ENCODE measurements around the gene TRAPPC5. TPM values are rescaled to one million over a fixed set of nuclear protein-coding genes. Genes with fewer than 3 reads are reported as not detected.
A peak's percentile ranks its signal among the peaks of the same experiment; 100 is the strongest.

The TRAPPC5 gene
- total RNA-seq, 1 donor from 2014 or later: 77.0 TPM

- intact Hi-C loops (cut with DNase I): no loop called here
- no peak for DNase-seq (ENCODE audit: low spot score)
Measured at GRCh38 chr19:7644550-7644877, 36.1 kb upstream of the TRAPPC5 start.

GRCh38 chr19:7645163-7645562 lies 35.5 kb upstream of the TRAPPC5 start:
- intact Hi-C loops (cut with DNase I): no loop called here
- no peak for DNase-seq (ENCODE audit: low spot score)

- DNase-seq (ENCODE audit: low spot score): no peak
- intact Hi-C loops (cut with DNase I): no loop called here
Measured at GRCh38 chr19:7645656-7646425, 34.8 kb upstream of the TRAPPC5 start.

GRCh38 chr19:7646426-7646700 lies 34.3 kb upstream of the TRAPPC5 start:
- DNase-seq (ENCODE audit: low spot score): no peak

GRCh38 chr19:7647156-7647555 lies 33.5 kb upstream of the TRAPPC5 start:
- no peak for DNase-seq (ENCODE audit: low spot score)
- intact Hi-C loops (cut with DNase I): no loop called here

More at GRCh38 chr19:7646426-7646700, 34.3 kb upstream of the TRAPPC5 start:
- intact Hi-C loops (cut with DNase I): no loop called here

- intact Hi-C loops (cut with DNase I): no loop called here
- no peak for DNase-seq (ENCODE audit: low spot score)
Measured at GRCh38 chr19:7648265-7649014, 32.2 kb upstream of the TRAPPC5 start.

- intact Hi-C loops (cut with DNase I): loop anchor here (5.0 kb wide), 1 partner anchor 147 kb away; no protein-coding TSS in a partner anchor
- no peak for DNase-seq (ENCODE audit: low spot score)
Measured at GRCh38 chr19:7650148-7650547, 30.5 kb upstream of the TRAPPC5 start.

GRCh38 chr19:7652061-7652641 lies 28.5 kb upstream of the TRAPPC5 start:
- intact Hi-C loops (cut with DNase I): loop anchor here (2.0 to 5.0 kb wide), 2 partner anchors 29 to 145 kb away; partner anchors contain the start of gene TRAPPC5
- DNase-seq (ENCODE audit: low spot score): peak; percentile 95

- no peak for DNase-seq (ENCODE audit: low spot score)
- intact Hi-C loops (cut with DNase I): loop anchor here (5.0 kb wide), 1 partner anchor 143 kb away; no protein-coding TSS in a partner anchor
Measured at GRCh38 chr19:7654401-7654800, 26.2 kb upstream of the TRAPPC5 start.

- intact Hi-C loops (cut with DNase I): no loop called here
- DNase-seq (ENCODE audit: low spot score): no peak
Measured at GRCh38 chr19:7655581-7655980, 25.1 kb upstream of the TRAPPC5 start.

- intact Hi-C loops (cut with DNase I): no loop called here
Measured at GRCh38 chr19:7657131-7657751, 23.4 kb upstream of the TRAPPC5 start.

GRCh38 chr19:7658219-7658686 lies 22.4 kb upstream of the TRAPPC5 start:
- intact Hi-C loops (cut with DNase I): no loop called here
- DNase-seq (ENCODE audit: low spot score): no peak

More at GRCh38 chr19:7657131-7657751, 23.4 kb upstream of the TRAPPC5 start:
- no peak for DNase-seq (ENCODE audit: low spot score)

- no peak for DNase-seq (ENCODE audit: low spot score)
- intact Hi-C loops (cut with DNase I): no loop called here
Measured at GRCh38 chr19:7661744-7662538, 18.7 kb upstream of the TRAPPC5 start.

GRCh38 chr19:7662657-7663056 lies 18.0 kb upstream of the TRAPPC5 start:
- DNase-seq (ENCODE audit: low spot score): no peak
- intact Hi-C loops (cut with DNase I): no loop called here

- intact Hi-C loops (cut with DNase I): no loop called here
- DNase-seq (ENCODE audit: low spot score): no peak
Measured at GRCh38 chr19:7663706-7664105, 16.9 kb upstream of the TRAPPC5 start.

GRCh38 chr19:7665076-7665475 lies 15.6 kb upstream of the TRAPPC5 start:
- intact Hi-C loops (cut with DNase I): no loop called here
- DNase-seq (ENCODE audit: low spot score): no peak

GRCh38 chr19:7668842-7669241 lies 11.8 kb upstream of the TRAPPC5 start, which contains the start of gene RETN:
RETN (plus strand) TSS chr19:7669049; CDS start chr19:7669327, 278 bp downstream.
- intact Hi-C loops (cut with DNase I): no loop called here
- no peak for DNase-seq (ENCODE audit: low spot score)

GRCh38 chr19:7669641-7670040 lies 11.0 kb upstream of the TRAPPC5 start:
- no peak for DNase-seq (ENCODE audit: low spot score)
- intact Hi-C loops (cut with DNase I): no loop called here

- peak; percentile 82 for DNase-seq (ENCODE audit: low spot score)
- intact Hi-C loops (cut with DNase I): no loop called here
Measured at GRCh38 chr19:7670150-7670783, 10.4 kb upstream of the TRAPPC5 start.
